ENCODE data around the gene HSD17B12.

The HSD17B12 gene

GRCh38 chr11:43818220-43818619 is 137.7 kb downstream of the HSD17B12 start:
- no peaks in the 10 kb centered on the region for H3K9me3 ChIP-seq (ENCODE audit: control insufficient read depth, insufficient read depth, low read length)
- peaks cover 5% of the 10 kb centered on the region; the same call in 1 of the 2 replicates for H3K36me3 ChIP-seq (ENCODE audit: insufficient read depth, low read length)
- H3K9ac ChIP-seq (ENCODE audit: low read depth, low read length), result no peak overlapping the region
- no peaks in the 10 kb centered on the region for H3K4me1 ChIP-seq (ENCODE audit: insufficient read depth, low read length)

- no peaks in the 10 kb centered on the region for H3K9me3 ChIP-seq (ENCODE audit: control insufficient read depth, insufficient read depth, low read length)
- H3K36me3 ChIP-seq (ENCODE audit: insufficient read depth, low read length), result peaks cover 5% of the 10 kb centered on the region; the same call in 1 of the 2 replicates
- no peak overlapping the region for H3K9ac ChIP-seq (ENCODE audit: low read depth, low read length)
- H3K4me1 ChIP-seq (ENCODE audit: insufficient read depth, low read length), result no peaks in the 10 kb centered on the region
Measured at GRCh38 chr11:43819926-43820325, 139.4 kb downstream of the HSD17B12 start.

GRCh38 chr11:43823316-43823715 is 142.8 kb downstream of the HSD17B12 start:
- H3K9ac ChIP-seq (ENCODE audit: low read depth, low read length), result no peak overlapping the region
- H3K36me3 ChIP-seq (ENCODE audit: insufficient read depth, low read length), result no peaks in the 10 kb centered on the region
- no peaks in the 10 kb centered on the region for H3K9me3 ChIP-seq (ENCODE audit: control insufficient read depth, insufficient read depth, low read length)
- H3K4me1 ChIP-seq (ENCODE audit: insufficient read depth, low read length), result no peaks in the 10 kb centered on the region

GRCh38 chr11:43823851-43824250 is 143.3 kb downstream of the HSD17B12 start:
- H3K36me3 ChIP-seq (ENCODE audit: insufficient read depth, low read length), result no peaks in the 10 kb centered on the region
- no peaks in the 10 kb centered on the region for H3K9me3 ChIP-seq (ENCODE audit: control insufficient read depth, insufficient read depth, low read length)
- H3K4me1 ChIP-seq (ENCODE audit: insufficient read depth, low read length), result no peaks in the 10 kb centered on the region
- H3K9ac ChIP-seq (ENCODE audit: low read depth, low read length), result no peak overlapping the region

- Histone ChIP-seq H3K9ac (ENCODE audit: low read depth, low read length) (no peak overlapping the region), H3K4me1 (ENCODE audit: insufficient read depth, low read length) (no peaks in the 10 kb centered on the region), H3K9me3 (ENCODE audit: control insufficient read depth, insufficient read depth, low read length) (no peaks in the 10 kb centered on the region), H3K36me3 (ENCODE audit: insufficient read depth, low read length) (no peaks in the 10 kb centered on the region)
Measured at GRCh38 chr11:43825217-43825816, 144.8 kb downstream of the HSD17B12 start.

GRCh38 chr11:43830928-43831440 is 150.4 kb downstream of the HSD17B12 start:
- Histone ChIP-seq H3K36me3 (ENCODE audit: insufficient read depth, low read length) (peaks cover 3% of the 10 kb centered on the region; the same call in 1 of the 2 replicates), H3K4me1 (ENCODE audit: insufficient read depth, low read length) (peaks cover 13% of the 10 kb centered on the region), H3K9ac (ENCODE audit: low read depth, low read length) (no peak overlapping the region), H3K9me3 (ENCODE audit: control insufficient read depth, insufficient read depth, low read length) (no peaks in the 10 kb centered on the region)

GRCh38 chr11:43832536-43832935 is 152.0 kb downstream of the HSD17B12 start:
- H3K9ac ChIP-seq (ENCODE audit: low read depth, low read length), result no peak overlapping the region
- peaks cover 3% of the 10 kb centered on the region; the same call in 1 of the 2 replicates for H3K36me3 ChIP-seq (ENCODE audit: insufficient read depth, low read length)
- peaks cover 13% of the 10 kb centered on the region for H3K4me1 ChIP-seq (ENCODE audit: insufficient read depth, low read length)
- no peaks in the 10 kb centered on the region for H3K9me3 ChIP-seq (ENCODE audit: control insufficient read depth, insufficient read depth, low read length)

- Histone ChIP-seq H3K36me3 (ENCODE audit: insufficient read depth, low read length) (peaks cover 3% of the 10 kb centered on the region; the same call in 1 of the 2 replicates), H3K9ac (ENCODE audit: low read depth, low read length) (no peak overlapping the region), H3K4me1 (ENCODE audit: insufficient read depth, low read length) (peaks cover 13% of the 10 kb centered on the region), H3K9me3 (ENCODE audit: control insufficient read depth, insufficient read depth, low read length) (no peaks in the 10 kb centered on the region)
Measured at GRCh38 chr11:43833657-43834073, 153.1 kb downstream of the HSD17B12 start.

GRCh38 chr11:43834286-43834685 is 153.7 kb downstream of the HSD17B12 start:
- peaks cover 13% of the 10 kb centered on the region for H3K4me1 ChIP-seq (ENCODE audit: insufficient read depth, low read length)
- H3K9me3 ChIP-seq (ENCODE audit: control insufficient read depth, insufficient read depth, low read length), result no peaks in the 10 kb centered on the region
- no peak overlapping the region for H3K9ac ChIP-seq (ENCODE audit: low read depth, low read length)
- peaks cover 3% of the 10 kb centered on the region; the same call in 1 of the 2 replicates for H3K36me3 ChIP-seq (ENCODE audit: insufficient read depth, low read length)

- peaks cover 13% of the 10 kb centered on the region for H3K4me1 ChIP-seq (ENCODE audit: insufficient read depth, low read length)
- H3K9ac ChIP-seq (ENCODE audit: low read depth, low read length), result no peak overlapping the region
- no peaks in the 10 kb centered on the region for H3K9me3 ChIP-seq (ENCODE audit: control insufficient read depth, insufficient read depth, low read length)
- H3K36me3 ChIP-seq (ENCODE audit: insufficient read depth, low read length), result peaks cover 3% of the 10 kb centered on the region; the same call in 1 of the 2 replicates
Measured at GRCh38 chr11:43835104-43835503, 154.6 kb downstream of the HSD17B12 start.

GRCh38 chr11:43837879-43838278 is 157.3 kb downstream of the HSD17B12 start:
- Histone ChIP-seq H3K4me1 (ENCODE audit: insufficient read depth, low read length) (no peaks in the 10 kb centered on the region), H3K9ac (ENCODE audit: low read depth, low read length) (no peak overlapping the region), H3K9me3 (ENCODE audit: control insufficient read depth, insufficient read depth, low read length) (no peaks in the 10 kb centered on the region), H3K36me3 (ENCODE audit: insufficient read depth, low read length) (no peaks in the 10 kb centered on the region; the same call in 1 of the 2 replicates)

GRCh38 chr11:43842021-43842420 is 161.5 kb downstream of the HSD17B12 start:
- Histone ChIP-seq H3K36me3 (ENCODE audit: insufficient read depth, low read length) (no peaks in the 10 kb centered on the region; the same call in 1 of the 2 replicates), H3K4me1 (ENCODE audit: insufficient read depth, low read length) (no peaks in the 10 kb centered on the region), H3K9ac (ENCODE audit: low read depth, low read length) (no peak overlapping the region), H3K9me3 (ENCODE audit: control insufficient read depth, insufficient read depth, low read length) (no peaks in the 10 kb centered on the region)

GRCh38 chr11:43845816-43846215 is 165.3 kb downstream of the HSD17B12 start:
- Histone ChIP-seq H3K9me3 (ENCODE audit: control insufficient read depth, insufficient read depth, low read length) (no peaks in the 10 kb centered on the region), H3K4me1 (ENCODE audit: insufficient read depth, low read length) (no peaks in the 10 kb centered on the region), H3K36me3 (ENCODE audit: insufficient read depth, low read length) (no peaks in the 10 kb centered on the region), H3K9ac (ENCODE audit: low read depth, low read length) (no peak overlapping the region)

- 0 out of 2 replicates have a peak, but pooled peaks cover 3% of the 10 kb centered on the region for H3K36me3 ChIP-seq (ENCODE audit: insufficient read depth, low read length)
- H3K4me1 ChIP-seq (ENCODE audit: insufficient read depth, low read length), result peaks cover 6% of the 10 kb centered on the region
- no peak overlapping the region for H3K9ac ChIP-seq (ENCODE audit: low read depth, low read length)
- H3K9me3 ChIP-seq (ENCODE audit: control insufficient read depth, insufficient read depth, low read length), result no peaks in the 10 kb centered on the region
Measured at GRCh38 chr11:43852057-43852636, 171.6 kb downstream of the HSD17B12 start.

GRCh38 chr11:43853781-43854180 is 173.2 kb downstream of the HSD17B12 start:
- Histone ChIP-seq H3K4me1 (ENCODE audit: insufficient read depth, low read length) (peaks cover 6% of the 10 kb centered on the region), H3K9me3 (ENCODE audit: control insufficient read depth, insufficient read depth, low read length) (no peaks in the 10 kb centered on the region), H3K9ac (ENCODE audit: low read depth, low read length) (no peak overlapping the region), H3K36me3 (ENCODE audit: insufficient read depth, low read length) (0 out of 2 replicates have a peak, but pooled peaks cover 3% of the 10 kb centered on the region)

All from ES-I3 (cell line).